ENCODE data around the gene ELL. TPM values are rescaled to one million over a fixed set of nuclear protein-coding genes. Genes with fewer than 3 reads are reported as not detected.
A peak's percentile ranks its signal among the peaks of the same experiment; 100 is the strongest.

The ELL gene
- total and polyA plus RNA-seq, 9 of the 15 experiments (the other 6 are each of a cell fraction or from before 2014, with no cell fraction given) = 0.24 to 22.5 (median 4.1) TPM

GRCh38 chr19:18551631-18552030 is 29.8 kb upstream of the ELL start:
- Histone ChIP-seq H3K9me1 (ENCODE audit: control insufficient read depth, insufficient read depth, low read length) (no peaks in the 10 kb centered on the region), H3K27ac (ENCODE audit: extremely low read depth, low read depth, low read length) (no peak overlapping the region), H3K4me2 (ENCODE audit: insufficient read depth, low read length) (no peak overlapping the region), H4K20me1 (replicated peaks; ENCODE audit: control insufficient read depth, insufficient read depth, low read length) (no peaks in the 10 kb centered on the region), H3K27me3 (ENCODE audit: control insufficient read depth in 2 of 2, insufficient read depth in 2 of 2, low read length in 2 of 2) (no peaks in the 10 kb centered on the region), H2AFZ (ENCODE audit: low read depth, low read length) (peak overlapping the region; percentile 34), H3K9ac (ENCODE audit: insufficient read depth in 1 of 2, low read depth in 2 of 2, low read length in 2 of 2) (no peak overlapping the region; a peak in 1 of 4 replicates), H3K36me3 (ENCODE audit: control insufficient read depth, insufficient read depth, low read length) (no peaks in the 10 kb centered on the region), H3K9me3 (replicated peaks; ENCODE audit: control insufficient read depth, insufficient read depth, low read depth, low read length) (no peaks in the 10 kb centered on the region), H3K4me1 (replicated peaks in 1 of 2; ENCODE audit: control insufficient read depth in 2 of 2, insufficient read depth in 2 of 2, low read length in 2 of 2) (peaks cover 0 to 9% of the 10 kb centered on the region in 2 experiments; a peak in 2 of 5 replicates), H3K79me2 (ENCODE audit: control insufficient read depth, insufficient read depth, low read length) (no peaks in the 10 kb centered on the region), H3K4me3 (no peak overlapping the region)
- WGBS (ENCODE audit: insufficient coverage, low coverage, missing lambda C conversion rate) = 16% methylated on average over 6 of the region's 6 CpGs
- in situ Hi-C loops (cut with MboI) (no loop called here), intact Hi-C loops (cut with micrococcal nuclease) (no loop called here)
- DNase-seq (ENCODE audit: extremely low read depth in 1 of 4, low spot score in 3 of 4) (peak in 1 of 4 experiments; percentile 17), FAIRE-seq (peak; percentile 42), ATAC-seq (peak; percentile 44)
- CTCF ChIA-PET (ENCODE audit: low intra/inter-chr PET ratio) = interaction anchor here (0.7 kb wide), 1 partner anchor 50 kb away, joined by 4 read pairs; no protein-coding TSS in a partner anchor
- TF ChIP-seq PHF20 (IDR thresholded peaks at IDR 0.05; ENCODE audit: partially characterized antibody) (no peak), PKNOX1 (IDR thresholded peaks at IDR 0.05) (peak; percentile 23; the same call in 1 of the 2 replicates), RCOR1 (IDR thresholded peaks at IDR 0.05; ENCODE audit: borderline replicate concordance in 1 of 2, low read depth in 2 of 2, low read length in 2 of 2) (0 out of 4 replicates have a peak, but pooled peaks of 1 of the 2 experiments have one; percentile 24), NR2C2 (CRISPR knock-in tag; IDR thresholded peaks at IDR 0.05) (no peak), NR2C2 (tag; IDR thresholded peaks at IDR 0.05) (no peak), ZFP36 (IDR thresholded peaks at IDR 0.05; ENCODE audit: low read depth, low read length, partially characterized antibody) (no peak), TEAD2 (tag; IDR thresholded peaks at IDR 0.05) (no peak), ILF3 (IDR thresholded peaks at IDR 0.05; ENCODE audit: borderline replicate concordance) (no peak), JUND (IDR thresholded peaks at IDR 0.05; ENCODE audit: borderline replicate concordance, low read depth, low read length) (0 out of 2 replicates have a peak, but pooled peaks have one; percentile 8), JUND (tag; IDR thresholded peaks at IDR 0.05; ENCODE audit: borderline replicate concordance, low read depth, low read length) (no peak), XRCC5 (IDR thresholded peaks at IDR 0.05; ENCODE audit: low read depth, low read length) (no peak)
- BruUV-seq (replicated peaks) = no TSS peak
- POLR2A ChIA-PET = no interaction called here
